GM21737 (cell line): ENCODE measurements around the gene FADD.
"Not testable (repeated sequence)": the region's sequence is repeated elsewhere in the genome, so short reads cannot be mapped to it uniquely, and the experiment has no call there.

Experiments
- ATAC-seq: cut with Tn5 transposase; IDR thresholded peaks from one replicate; pipeline ENCODE4 v1.9.1; 2021; ENCODE audit warnings: mild to moderate bottlenecking, moderate library complexity; ENCODE audit not compliant: unreplicated experiment

FADD gene

GRCh38 chr11:70176940-70177689, 26.0 kb upstream of the FADD start:
- no peak for ATAC-seq

- ATAC-seq, result no peak
These were observed 22.2 kb upstream of the FADD start for GRCh38 chr11:70180906-70181305.

GRCh38 chr11:70182266-70182665, 20.8 kb upstream of the FADD start:
- ATAC-seq, result no peak

GRCh38 chr11:70183032-70183431, 20.1 kb upstream of the FADD start:
- no peak for ATAC-seq

- ATAC-seq, result no peak
These were observed 19.5 kb upstream of the FADD start for GRCh38 chr11:70183483-70184176.

- ATAC-seq, result no peak
These were observed 18.7 kb upstream of the FADD start for GRCh38 chr11:70184396-70184795.

GRCh38 chr11:70185348-70186055, 17.6 kb upstream of the FADD start:
- no peak for ATAC-seq

GRCh38 chr11:70186420-70186819, 16.7 kb upstream of the FADD start:
- no peak for ATAC-seq

- no peak for ATAC-seq
These were observed 16.2 kb upstream of the FADD start for GRCh38 chr11:70186936-70187335.

GRCh38 chr11:70187771-70188170, 15.3 kb upstream of the FADD start:
- ATAC-seq, result no peak

GRCh38 chr11:70189622-70190021, 13.5 kb upstream of the FADD start:
- ATAC-seq, result no peak

- no peak for ATAC-seq
These were observed 11.5 kb upstream of the FADD start for GRCh38 chr11:70191495-70192140.

GRCh38 chr11:70192666-70193410, 10.3 kb upstream of the FADD start:
- no peak for ATAC-seq

GRCh38 chr11:70193411-70194292, 9.4 kb upstream of the FADD start:
- ATAC-seq, result no peak

GRCh38 chr11:70194792-70195791, 8.0 kb upstream of the FADD start:
- ATAC-seq, result no peak

- no peak for ATAC-seq
These were observed 2.8 kb upstream of the FADD start for GRCh38 chr11:70200212-70200844.

- not testable (repeated sequence) for ATAC-seq
These were observed 2.0 kb upstream of the FADD start for GRCh38 chr11:70201047-70201446.
